ENCODE results near the gene THRAP3.

THRAP3 gene

DNA sequence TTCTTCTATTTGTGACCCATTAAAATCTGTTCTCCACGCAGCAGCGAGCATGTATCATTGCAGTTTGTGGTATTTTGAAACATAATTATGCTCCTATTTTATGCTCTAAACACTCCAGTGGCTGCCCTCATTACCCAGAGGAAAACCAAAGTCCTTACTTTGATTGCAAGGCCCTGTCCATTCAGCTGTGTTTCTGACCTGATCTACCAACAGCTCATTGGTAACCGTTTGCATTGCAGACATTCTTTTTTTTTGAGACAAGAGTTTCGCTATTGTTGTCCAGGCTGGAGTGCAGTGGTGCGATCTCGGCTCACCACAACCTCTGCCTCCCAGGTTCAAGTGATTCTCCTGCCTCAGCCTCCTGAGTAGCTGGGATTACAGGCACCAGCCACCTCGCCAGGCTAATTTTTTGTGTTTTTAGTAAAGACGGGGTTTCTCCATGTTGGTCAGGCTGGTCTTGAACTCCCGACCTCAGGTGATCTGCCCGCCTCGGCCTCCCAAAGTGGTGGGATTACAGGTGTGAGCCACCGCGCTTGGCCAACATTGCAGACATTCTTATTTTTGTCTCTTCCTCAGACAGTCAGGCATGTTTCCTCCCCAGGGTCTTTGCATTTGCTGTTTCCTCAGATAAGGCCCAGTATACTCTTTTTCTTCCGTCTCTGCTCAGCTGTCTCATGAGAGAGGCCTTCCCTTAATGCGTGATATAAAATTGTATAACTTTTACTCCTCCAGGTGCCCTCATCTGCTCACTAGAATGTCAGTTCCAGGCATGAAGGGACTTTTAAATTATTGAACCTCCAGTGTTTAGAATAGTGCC lies 32.5 kb downstream of the THRAP3 start:
- TF ChIP-seq SIN3A (IDR thresholded peaks at IDR 0.05; ENCODE audit: borderline replicate concordance, insufficient read depth, low read length) (no peak), POLR2AphosphoS5 (IDR thresholded peaks at IDR 0.05; ENCODE audit: low read depth, low read length) (no peak), FOXP2 (optimal IDR thresholded peaks at IDR 0.05; ENCODE audit: borderline replicate concordance, extremely low read depth, extremely low read length, insufficient read depth) (no peak)

DNA sequence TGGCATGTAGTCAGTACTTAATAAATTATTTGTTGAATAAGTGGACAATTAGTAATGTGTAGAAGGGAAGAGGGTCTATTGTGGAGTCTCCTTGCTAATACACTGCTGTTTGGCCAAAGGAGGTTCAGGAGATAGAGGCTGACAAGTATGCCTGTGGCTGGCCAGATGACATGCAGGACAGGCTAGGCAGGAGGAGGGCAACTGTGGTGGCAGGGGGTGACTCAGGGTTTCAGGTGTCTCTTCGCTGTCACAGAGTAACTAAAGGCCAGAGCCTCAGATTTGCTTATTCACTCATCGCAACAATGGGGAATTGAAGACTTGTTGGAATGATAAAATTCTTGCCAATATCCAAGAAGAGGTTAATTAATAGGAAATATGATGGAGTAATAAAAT lies 33.1 kb downstream of the THRAP3 start:
- TF ChIP-seq, protein P1, sequence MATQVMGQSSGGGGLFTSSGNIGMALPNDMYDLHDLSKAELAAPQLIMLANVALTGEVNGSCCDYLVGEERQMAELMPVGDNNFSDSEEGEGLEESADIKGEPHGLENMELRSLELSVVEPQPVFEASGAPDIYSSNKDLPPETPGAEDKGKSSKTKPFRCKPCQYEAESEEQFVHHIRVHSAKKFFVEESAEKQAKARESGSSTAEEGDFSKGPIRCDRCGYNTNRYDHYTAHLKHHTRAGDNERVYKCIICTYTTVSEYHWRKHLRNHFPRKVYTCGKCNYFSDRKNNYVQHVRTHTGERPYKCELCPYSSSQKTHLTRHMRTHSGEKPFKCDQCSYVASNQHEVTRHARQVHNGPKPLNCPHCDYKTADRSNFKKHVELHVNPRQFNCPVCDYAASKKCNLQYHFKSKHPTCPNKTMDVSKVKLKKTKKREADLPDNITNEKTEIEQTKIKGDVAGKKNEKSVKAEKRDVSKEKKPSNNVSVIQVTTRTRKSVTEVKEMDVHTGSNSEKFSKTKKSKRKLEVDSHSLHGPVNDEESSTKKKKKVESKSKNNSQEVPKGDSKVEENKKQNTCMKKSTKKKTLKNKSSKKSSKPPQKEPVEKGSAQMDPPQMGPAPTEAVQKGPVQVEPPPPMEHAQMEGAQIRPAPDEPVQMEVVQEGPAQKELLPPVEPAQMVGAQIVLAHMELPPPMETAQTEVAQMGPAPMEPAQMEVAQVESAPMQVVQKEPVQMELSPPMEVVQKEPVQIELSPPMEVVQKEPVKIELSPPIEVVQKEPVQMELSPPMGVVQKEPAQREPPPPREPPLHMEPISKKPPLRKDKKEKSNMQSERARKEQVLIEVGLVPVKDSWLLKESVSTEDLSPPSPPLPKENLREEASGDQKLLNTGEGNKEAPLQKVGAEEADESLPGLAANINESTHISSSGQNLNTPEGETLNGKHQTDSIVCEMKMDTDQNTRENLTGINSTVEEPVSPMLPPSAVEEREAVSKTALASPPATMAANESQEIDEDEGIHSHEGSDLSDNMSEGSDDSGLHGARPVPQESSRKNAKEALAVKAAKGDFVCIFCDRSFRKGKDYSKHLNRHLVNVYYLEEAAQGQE (IDR thresholded peaks at IDR 0.05; ENCODE audit: insufficient read depth in 1 of 2, low read depth in 2 of 2, low read length in 2 of 2), result no peak
- no peak for TF ChIP-seq SIN3A (IDR thresholded peaks at IDR 0.05; ENCODE audit: borderline replicate concordance, insufficient read depth, low read length)
- TF ChIP-seq TAF1 (IDR thresholded peaks at IDR 0.05; ENCODE audit: borderline replicate concordance, insufficient read depth, low read length), result no peak
- no peak for TF ChIP-seq POLR2AphosphoS5 (IDR thresholded peaks at IDR 0.05; ENCODE audit: low read depth, low read length)
- TF ChIP-seq FOXP2 (optimal IDR thresholded peaks at IDR 0.05; ENCODE audit: borderline replicate concordance, extremely low read depth, extremely low read length, insufficient read depth), result no peak

DNA sequence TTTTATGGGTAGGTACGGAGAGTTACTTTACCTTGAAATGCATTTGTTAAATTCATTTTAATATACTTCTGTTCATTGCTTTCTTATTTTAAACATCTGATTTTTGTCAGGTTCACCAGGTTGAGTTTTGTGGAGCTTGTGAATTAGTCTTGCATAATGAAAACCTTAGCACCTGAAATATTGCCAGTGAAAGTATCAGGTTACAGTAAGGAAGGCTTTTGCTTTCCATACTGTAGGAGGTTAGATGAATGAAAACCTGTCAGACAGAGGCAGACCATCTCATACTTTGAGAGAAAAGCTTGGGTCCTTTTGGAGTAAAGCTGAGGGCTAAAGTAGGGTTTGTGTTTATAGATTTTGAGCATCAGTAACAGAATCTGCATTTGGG lies 34.7 kb downstream of the THRAP3 start:
- TF ChIP-seq TAF1 (IDR thresholded peaks at IDR 0.05; ENCODE audit: borderline replicate concordance, insufficient read depth, low read length) (no peak), POLR2AphosphoS5 (IDR thresholded peaks at IDR 0.05; ENCODE audit: low read depth, low read length) (no peak)
- TF ChIP-seq, protein P1 (IDR thresholded peaks at IDR 0.05; ENCODE audit: insufficient read depth in 1 of 2, low read depth in 2 of 2, low read length in 2 of 2), result no peak

DNA sequence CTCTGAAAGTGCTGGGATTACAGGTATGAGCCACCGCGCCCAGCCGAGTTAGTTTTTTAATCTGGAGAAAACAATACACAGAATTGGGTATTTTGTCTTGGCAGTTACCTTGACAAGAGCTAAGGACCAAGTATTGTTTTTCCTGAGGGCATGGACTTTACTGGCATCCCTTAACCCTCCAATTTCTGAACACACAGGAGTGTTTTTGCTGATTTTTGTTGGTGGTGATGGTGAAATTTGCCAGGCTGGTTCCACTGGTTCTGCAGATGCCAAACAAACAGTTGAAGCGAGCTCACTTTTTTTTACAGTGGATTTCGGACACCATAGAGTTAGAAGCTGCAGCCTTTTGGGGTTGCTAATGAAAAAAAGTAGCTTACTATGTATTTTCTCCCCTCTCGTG lies 44.7 kb downstream of the THRAP3 start:
- TF ChIP-seq FOXP2 (optimal IDR thresholded peaks at IDR 0.05; ENCODE audit: borderline replicate concordance, extremely low read depth, extremely low read length, insufficient read depth), result no peak
- no peak for TF ChIP-seq TAF1 (IDR thresholded peaks at IDR 0.05; ENCODE audit: borderline replicate concordance, insufficient read depth, low read length)
- TF ChIP-seq SIN3A (IDR thresholded peaks at IDR 0.05; ENCODE audit: borderline replicate concordance, insufficient read depth, low read length), result no peak
- TF ChIP-seq, protein P1 (IDR thresholded peaks at IDR 0.05; ENCODE audit: insufficient read depth in 1 of 2, low read depth in 2 of 2, low read length in 2 of 2), result no peak
- no peak for TF ChIP-seq POLR2AphosphoS5 (IDR thresholded peaks at IDR 0.05; ENCODE audit: low read depth, low read length)

DNA sequence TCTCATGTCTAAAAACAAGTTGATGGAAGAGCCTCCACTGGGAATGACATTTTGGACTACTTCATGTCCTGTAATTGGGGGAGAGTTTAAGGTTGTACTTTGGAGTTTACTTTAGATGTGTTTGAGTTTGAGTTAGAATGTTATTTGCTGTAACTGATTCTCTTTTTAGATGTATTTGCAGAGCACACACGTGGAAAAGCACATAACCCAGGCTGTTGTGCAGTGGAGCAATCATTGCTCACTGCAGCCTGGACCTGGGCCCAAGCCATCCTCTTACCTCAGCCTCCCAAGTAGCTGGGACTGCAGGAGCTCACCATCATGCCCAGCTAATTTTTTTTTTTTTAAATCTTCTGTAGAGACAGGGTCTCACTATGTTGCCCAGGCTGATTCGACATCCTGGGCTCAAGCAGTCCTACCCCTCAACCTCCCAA lies 45.2 kb downstream of the THRAP3 start:
- TF ChIP-seq, protein P1 (IDR thresholded peaks at IDR 0.05; ENCODE audit: insufficient read depth in 1 of 2, low read depth in 2 of 2, low read length in 2 of 2), result no peak
